Stimulated activated CD4-positive, alpha-beta T cell treated with anti-CD3 and anti-CD28 coated beads, Interleukin-15, amount 100 ng/mL, for 1 hour (primary cell): ENCODE measurements around the gene DNLZ.
A peak's percentile ranks its signal among the peaks of the same experiment; 100 is the strongest.

Source experiments
- DNase-seq, 2 donors: peaks; one replicate each; pipeline ENCODE4 v3.0.0-alpha.2; 2020; ENCODE audit warnings: low read depth in 1 of 2, low spot score in 1 of 2

DNLZ gene

DNA sequence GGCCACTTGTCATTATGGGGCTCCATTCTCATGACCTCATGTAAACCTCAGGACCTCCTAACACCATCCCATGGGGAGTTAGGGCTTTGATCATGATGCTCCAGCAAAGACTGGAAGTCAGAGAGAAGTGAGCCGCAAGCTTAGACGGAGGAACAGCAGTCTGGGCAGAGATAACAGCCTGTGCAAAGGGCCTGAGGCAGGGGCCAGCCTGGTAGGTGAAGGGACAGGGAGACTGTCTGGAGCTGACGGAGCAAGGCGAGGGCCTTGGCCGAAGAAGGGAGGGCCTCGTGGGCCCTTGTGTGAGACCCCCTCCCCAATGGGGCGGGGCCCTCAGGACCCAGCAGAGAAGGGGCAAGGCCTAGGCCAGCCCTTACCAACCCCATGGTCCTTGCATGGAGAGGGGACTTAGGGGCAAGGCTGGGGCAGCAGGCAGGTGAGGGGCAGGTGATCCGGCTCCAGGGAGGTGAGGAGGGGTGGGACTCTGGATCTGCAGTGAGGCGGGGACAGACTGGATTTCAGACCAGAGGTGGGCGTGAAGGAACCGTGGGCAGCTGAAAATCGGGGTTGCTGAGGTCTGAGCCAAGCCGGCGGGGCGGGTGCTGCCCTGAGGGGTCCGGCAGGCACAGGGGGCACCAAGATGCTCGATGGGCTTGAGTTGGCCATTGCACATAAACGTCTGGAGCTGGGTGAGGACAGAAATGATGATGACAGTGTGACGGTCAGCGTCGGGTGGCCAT is 18.8 kb downstream of the DNLZ start:
- no peak for DNase-seq

DNA sequence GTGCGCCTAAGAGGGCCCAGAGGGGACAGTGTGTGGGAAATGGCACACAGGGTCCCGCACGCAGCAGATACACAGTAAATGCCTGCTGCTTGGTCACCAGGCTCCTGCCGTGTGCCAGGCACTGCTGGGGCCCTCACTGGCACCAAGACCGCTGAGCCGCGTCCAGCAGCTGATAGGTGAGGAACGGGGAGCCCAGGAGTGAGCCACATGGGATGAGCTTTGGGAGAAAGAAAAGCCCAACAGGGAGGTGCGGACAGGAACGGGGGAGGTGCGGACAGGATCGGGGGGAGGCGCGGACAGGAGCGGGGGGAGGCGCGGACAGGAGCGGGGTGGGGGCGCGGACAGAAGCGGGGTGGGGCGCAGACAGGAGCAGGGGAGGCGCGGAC is 19.7 kb downstream of the DNLZ start:
- no peak for DNase-seq

DNA sequence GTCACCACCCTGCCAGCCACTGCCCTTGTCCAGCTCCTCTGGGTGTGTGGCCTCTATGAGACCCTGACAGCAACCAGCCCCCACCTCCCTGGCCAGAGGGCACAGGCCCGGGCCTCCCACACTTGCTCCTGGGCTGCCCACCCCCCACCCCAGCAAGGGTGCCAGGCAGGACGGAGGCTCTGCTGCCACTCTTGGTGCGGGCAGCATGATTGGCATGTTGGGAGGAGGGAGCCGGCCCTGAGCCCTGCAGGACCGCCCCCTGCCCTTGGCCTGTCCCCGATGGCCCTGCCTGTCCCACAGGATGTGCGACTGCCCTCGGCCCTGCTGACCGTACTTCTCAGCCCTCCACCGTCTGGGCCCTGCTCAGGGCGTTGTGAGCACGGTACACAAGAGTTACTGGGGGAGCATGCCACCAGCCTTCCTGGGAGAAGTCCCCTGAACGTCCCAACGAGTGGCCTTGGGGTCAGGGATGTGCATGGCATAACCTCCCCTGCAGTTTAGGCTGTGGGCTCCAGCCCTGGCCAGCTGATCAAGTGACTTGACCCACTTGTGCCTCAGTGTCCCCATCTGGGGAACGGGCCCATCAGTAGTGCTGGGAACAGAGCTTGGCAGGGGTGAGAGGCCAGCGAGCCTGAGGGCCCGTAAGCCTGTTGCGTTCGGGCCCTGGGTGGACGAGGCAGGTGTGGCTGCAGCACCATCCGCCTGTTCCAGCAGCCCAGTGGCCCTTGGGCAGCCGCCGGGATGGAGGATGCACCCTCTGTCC is 20.2 kb downstream of the DNLZ start:
- no peak for DNase-seq

DNA sequence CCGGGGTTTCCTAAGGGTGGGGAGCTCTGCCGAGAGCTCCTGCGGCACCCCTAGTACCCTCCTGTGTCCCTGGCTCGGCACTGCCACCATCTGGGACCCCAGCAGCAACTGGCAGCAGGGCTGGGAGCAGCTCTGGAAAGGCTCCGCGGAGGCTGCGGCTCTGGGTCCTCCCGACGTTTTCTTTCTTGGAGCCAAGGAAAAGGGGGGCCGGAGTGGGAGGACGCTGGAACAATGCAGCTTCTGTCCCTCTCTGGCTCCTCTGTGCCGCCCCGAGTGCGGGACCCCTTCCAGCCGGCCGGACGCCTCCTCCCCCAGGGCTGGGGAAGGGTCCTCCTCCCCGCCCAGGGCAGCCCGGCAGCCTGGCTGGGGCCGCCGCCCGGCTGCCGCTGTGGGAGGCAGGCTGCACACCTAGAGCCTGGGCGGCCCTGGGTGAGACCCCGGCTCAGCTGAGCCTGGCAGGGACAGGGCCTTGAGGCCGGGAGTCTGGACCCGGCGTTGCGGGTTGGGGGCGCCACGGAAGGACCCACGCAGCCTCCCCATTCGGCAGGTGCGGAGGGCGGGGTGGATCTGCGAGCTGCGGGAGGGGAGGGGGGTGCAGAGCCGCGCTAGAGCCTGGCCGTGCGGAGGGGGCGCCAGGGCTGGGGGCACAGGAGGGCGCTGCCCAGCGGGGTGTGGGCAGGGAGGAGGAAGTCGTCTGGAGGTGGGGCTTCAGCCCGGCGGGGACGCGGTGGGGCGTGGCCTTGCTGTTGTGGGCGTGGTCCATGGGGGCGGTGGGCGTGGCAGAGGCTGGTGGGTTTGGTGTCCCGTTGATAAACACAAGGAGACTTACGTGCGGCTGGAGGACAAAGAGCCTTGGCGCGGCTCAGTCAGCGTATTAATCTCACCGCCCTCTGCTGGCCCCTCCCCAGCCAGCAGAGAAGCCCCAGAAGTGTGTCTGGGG is 21.1 kb downstream of the DNLZ start:
- DNase-seq, result peak in 1 of 2 donors; percentile 45

DNA sequence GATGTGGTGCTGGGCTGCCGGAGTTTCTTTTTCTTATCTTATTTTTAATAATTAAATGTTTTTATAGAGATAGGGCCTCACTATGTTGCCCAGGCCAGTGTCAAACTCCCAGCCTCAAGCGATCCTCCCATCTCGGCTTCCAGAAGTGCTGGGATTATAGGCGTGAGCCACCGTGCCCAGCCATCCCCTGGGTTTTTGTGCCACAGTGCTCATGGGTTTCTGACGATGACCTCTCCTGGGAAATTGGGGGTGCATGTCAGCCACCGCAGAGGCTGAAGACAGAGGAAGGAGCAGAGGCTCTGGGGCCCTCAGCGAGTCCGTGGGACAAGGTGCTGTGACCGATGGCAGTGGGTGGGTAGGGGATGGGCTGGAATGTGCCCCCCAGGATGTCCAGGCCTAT is 21.8 kb downstream of the DNLZ start:
- no peak for DNase-seq

DNA sequence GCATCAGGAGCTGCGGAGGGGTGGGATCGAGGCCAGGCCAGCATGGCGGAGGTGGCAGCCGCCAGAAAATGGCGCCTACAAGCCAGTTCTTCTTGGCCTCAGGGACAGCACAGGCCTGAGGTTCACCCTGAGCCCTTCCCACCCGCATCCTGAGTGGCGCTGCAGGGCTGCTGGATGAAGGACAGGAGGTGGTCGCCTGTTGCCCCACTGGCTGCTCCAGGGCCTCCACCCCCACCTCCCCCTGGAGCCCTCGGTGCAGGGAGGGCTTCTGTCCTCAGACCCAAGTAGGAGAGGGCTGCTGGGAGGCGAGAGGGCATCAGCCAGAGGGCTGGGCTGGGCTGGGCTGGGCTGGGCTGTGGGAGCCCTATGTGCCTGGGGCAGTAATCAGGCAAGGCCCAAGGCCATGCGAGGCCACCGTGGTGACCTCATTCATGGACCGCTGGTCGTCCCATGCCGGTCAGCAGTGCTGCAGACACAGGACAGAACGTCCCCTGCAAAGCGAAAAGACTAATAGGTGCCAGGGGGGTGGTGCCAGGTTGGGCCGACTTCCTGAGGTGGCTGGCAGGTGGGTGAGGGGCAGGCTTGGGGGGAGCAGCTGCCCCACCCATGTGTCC is 22.4 kb downstream of the DNLZ start:
- no peak for DNase-seq

DNA sequence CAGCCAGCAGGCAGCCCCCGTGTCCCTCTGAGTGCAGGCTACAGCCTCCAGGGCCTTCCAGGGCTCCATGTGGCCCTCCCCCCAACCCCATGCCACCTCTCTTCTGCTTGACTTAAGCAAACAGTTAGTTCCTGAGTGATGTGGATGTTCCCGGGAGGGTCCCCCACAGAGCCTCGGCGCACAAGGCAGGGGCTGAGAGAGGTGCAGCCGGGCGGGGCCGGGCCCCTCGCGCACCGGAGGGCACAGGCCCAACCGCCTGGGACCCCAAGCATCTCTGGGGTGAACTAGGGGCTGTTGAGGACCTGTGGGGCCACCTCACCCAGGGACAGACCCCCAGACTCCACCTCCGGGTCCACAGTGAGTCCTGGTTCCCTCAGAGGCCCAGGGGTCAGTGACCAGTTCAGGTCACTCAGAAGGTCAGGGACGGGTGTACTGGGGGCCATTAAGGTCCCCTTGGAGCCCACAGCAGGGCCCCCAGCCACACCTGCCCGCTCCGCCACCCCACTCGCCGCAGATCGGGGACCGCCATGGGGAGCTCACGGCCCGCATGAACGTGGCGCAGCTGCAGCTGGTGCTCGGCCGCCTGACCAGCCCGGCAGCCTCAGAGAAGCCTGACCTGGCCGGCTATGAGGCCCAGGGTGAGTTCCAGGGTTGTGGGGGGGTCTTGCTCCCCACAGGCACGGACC is 23.0 kb downstream of the DNLZ start:
- no peak for DNase-seq

DNA sequence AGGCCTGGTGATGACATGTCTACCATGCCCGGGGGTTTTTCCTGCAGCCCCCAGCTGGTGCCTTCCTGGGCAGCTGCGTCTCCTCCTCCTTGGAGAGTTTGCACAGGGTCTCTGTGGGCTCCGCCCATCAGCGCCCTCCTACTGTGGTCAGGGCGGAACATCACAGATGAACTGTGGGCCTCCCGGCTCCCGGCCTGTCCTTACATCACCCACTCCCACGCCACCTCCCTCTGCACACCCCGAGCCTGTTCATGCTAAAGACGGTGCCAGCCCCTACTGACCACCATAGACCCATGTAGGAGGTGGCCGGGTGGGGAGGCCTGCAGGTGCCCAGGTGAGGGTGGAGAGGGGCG is 23.6 kb downstream of the DNLZ start:
- DNase-seq, result no peak

DNA sequence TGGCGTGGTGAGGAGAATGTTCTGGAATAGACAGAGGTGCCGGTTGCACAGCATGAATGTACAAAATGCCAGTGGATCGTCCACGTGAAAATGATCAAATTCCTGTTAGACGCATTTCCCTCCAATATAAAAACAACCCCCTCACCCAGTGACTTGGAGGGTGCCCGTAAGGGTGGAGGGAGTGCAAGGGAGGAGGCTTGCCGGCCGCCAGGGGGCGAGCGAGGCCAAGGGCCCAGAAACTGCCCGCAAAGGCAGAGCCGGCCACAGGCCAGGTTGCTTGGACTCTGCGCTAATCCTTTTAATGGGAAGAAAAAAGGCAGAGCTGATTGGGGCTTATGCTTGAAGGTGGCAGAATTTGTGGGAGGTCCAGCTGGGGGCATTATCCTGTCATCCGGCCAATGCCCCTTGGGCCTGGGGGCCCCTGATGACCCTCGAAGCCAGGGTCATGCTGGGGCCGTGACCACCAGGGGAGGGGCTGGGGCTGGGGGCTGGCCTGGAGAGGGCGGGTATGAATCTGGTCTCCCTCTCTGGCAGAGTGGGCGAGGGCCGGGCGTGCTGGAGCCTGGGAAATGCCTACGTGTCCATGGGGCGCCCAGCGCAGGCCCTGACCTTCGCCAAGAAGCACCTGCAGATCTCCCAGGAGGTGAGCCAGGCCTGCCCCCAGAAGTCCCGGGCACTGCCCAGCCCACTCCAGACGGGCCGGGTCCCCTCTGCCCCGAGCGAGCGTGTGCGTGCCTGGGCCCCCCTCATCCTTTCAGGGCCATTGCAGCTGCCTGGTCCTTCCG is 24.2 kb downstream of the DNLZ start:
- no peak for DNase-seq

DNA sequence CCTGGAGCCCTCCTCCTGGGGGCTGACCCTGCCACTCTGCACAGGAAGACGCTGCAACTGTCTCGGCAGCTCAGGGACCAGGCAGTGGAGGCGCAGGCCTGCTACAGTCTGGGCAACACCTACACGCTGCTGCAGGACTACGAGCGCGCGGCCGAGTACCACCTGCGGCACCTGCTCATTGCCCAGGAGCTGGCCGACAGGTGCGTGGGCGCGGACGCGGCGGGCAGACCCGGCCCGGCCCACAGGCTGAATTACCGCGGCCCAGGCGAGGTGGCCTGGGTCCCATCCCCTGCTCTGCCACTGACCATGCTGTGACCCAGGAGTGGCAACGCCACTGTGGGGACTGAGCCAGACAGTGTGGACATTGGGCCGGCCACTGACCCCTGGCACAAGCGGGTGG is 25.0 kb downstream of the DNLZ start:
- no peak for DNase-seq

DNA sequence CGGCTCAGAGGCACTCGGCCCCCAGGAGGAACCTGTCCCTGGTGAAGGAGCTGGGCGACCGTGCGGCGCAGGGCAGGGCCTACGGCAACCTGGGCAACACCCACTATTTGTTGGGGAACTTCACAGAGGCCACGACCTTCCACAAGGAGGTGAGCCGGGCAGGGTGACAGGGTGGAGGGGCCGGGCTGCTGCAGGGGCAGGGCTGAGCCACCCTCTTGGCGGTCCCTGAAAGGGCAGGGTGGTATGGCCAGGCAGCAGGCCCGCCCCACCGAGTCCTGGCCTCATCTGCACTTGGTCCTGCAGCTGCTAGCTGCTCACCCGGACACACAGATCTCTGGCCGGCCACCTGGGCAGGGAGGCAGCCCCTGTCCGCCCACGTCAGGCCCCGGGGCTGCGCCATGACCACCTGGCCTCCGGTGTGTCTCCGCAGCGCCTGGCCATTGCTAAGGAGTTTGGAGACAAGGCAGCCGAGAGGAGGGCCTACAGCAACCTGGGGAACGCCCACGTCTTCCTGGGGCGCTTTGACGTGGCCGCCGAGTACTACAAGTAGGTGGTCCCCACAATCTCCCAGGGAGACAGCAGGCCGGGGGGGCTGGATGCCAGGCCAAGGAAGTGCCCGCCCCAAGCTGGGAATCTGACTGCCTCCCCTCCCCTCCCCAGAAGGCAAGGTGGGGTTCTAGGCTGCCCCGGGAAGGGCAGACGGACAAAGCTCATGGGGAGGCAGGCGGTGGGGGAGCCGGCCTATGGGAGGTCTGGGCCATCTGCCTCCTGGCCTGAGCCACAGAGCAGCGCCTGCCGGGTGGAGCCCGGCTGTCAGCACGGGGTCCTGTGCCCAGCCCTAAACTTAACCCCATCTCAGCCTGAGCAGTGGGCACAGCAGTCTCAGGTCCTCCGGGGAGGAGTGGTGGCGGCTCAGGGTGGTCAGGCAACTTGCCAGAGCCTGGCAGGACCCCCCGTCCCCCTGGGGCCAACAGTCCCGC is 25.8 kb downstream of the DNLZ start:
- DNase-seq, result no peak

DNA sequence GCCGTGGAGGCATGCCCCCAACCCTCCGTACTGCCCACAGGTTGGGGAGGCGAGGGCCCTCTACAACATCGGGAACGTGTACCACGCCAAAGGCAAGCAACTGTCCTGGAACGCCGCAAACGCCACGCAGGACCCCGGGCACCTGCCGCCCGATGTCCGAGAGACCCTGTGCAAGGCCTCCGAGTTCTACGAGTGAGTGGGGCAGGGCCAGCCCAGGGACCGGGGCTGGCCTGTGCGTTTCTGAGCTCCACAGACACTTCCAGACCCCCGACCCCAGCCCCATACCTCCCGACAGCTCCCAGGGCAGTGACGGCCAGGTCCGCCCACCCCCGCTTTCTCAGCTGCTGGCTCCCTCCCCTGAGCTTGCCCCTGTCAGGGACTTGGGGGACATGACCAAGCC is 26.7 kb downstream of the DNLZ start:
- DNase-seq, result no peak

DNA sequence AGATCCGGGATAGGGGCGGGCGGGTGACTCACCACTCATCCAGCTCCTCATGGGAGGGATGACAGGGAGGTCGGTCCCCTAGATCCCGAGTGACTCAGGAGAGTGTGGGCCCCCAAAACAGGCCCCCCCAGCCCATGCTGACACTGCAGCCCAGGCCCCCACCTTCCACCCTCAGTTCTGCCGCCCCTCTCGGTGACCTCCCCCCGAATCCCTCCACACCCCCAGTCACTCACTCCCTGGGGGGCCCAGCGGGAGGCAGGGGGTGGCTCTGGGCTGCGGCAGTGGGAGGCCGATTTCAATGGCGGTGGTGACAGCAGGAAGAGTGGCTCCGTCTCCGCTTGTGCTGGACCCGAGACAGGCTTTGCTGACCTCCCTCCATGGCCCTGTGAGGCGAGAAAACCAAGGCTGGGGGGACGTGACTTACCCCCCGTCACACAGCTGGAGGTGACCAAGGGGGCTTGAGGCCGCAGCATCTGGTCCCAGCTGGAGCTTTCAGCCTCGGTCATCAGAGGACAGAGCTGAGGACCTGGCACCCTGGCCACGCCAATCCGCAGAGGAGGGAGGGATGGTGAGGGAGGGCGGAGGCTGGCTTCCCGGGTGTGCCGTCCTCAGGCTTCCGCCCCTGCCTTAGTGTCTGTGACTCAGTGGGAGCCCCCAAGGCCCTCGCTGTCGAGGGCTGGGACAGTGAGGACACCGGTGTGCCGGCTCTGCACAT is 27.2 kb downstream of the DNLZ start:
- no peak for DNase-seq

DNA sequence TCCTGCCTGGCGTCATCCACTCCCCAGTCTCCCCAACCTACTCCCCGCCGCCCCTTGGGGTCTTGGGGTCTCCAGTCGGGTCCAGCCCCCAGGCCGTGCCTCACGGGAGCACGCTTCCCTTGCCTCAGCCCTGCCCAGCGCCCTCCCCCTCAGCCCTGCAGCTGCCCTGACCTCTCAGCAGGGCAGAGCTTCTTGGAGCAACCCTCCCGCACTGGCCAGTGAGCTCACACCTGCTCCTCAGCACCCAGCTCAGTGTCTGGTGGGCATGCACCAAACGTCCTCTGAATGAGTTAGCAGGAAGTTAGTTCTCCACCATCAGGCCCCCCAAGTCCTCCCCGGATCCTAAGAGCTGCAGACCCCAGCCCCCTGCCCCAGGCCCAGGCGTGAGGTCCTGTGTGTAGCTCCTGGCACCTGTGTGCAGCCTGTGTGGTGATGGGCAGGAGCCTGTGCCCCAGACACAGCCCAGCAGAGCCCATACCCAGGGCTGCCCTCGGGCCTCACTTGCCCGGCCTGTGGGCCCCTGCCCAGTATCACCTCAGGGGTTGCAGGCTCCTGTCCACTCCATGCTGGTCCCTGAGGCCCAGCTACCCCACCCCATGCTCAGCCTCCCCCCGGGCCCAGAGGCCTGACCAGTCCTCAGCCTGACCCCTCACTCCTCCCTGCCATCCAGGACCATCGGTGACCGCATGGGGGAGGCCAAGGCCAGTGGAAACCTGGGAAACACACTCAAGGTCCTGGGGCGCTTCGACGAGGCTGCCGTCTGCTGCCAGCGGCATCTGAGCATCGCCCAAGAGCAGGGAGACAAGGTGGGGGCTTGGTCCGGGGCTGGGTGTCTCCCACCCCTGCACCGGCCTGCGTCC is 28.0 kb downstream of the DNLZ start:
- no peak for DNase-seq

DNA sequence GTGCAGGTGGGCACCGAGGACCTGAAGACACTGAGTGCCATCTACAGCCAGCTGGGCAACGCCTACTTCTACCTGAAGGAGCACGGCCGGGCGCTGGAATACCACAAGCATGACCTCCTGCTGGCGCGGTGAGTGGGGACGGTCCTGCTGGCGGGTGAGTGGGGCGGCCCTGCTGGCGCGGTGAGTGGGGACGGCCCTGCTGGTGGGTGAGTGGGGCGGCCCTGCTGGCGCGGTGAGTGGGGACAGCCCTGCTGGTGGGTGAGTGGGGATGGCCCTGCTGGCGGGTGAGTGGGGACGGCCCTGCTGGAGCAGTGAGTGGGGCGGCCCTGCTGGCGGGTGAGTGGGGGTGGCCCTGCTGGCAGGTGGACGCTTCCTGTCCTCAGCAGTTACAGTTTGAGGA is 29.0 kb downstream of the DNLZ start:
- DNase-seq, result no peak

DNA sequence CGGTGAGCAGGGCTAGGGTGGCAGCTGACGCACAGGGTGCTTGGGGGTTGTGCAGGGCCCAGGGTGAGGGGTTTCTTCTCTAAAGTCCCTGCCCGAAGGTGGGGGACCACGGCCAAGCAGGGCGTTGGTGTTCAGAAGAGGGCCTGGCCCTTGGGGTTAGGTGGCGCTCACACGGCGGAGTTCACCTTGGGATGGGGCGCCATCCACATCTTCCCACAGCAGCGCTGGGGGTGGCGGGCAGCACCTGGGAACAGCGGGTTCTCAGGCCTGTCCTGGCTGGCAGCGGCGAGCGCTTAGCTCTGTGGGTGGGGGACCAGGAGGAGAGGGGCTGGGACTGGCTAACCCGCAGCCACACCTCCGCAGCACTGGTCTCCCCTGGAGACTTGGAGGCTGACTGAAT is 30.1 kb downstream of the DNLZ start:
- DNase-seq, result no peak

DNA sequence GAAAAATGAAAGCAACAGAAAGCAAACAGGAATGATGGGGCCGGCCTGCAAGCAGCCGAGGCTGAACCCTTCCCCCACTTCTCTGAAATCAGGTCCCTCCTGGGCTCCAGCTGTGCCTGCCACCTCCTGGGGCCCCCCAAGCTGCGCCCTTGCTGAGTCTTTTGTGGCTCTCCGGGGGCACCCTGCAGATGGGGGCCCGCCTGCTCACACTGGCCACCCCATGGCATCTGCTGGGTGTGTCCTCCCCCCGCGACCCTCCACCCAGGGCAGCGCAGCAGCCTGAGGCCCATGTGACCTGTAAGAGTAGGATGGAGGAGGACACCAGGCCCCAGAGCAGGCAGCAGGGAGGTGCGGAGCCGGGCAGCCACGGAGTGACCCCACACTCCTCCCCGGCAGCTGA is 30.5 kb downstream of the DNLZ start:
- no peak for DNase-seq
